Measurements from ENCODE around the gene PGBD5.
A peak's percentile ranks its signal among the peaks of the same experiment; 100 is the strongest.

PGBD5 gene

DNA sequence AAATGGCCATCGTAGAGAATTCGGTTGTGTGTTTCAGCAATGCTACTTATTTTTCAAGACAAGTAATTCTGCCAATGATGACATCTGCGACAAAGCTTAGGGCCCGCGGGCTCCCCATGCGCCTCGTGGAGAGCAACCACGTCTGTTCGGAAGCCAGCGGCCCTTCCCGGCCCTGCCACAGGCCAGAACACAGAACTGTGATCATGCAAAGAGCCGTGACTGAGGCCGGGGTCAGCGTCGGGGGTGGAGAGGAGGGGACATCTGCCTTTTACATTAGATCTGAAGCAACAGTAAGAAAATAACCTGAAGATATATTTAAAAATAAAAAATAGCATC lies 103.7 kb downstream of the PGBD5 start:
- DNase-seq (ENCODE audit: low spot score): no peak

DNA sequence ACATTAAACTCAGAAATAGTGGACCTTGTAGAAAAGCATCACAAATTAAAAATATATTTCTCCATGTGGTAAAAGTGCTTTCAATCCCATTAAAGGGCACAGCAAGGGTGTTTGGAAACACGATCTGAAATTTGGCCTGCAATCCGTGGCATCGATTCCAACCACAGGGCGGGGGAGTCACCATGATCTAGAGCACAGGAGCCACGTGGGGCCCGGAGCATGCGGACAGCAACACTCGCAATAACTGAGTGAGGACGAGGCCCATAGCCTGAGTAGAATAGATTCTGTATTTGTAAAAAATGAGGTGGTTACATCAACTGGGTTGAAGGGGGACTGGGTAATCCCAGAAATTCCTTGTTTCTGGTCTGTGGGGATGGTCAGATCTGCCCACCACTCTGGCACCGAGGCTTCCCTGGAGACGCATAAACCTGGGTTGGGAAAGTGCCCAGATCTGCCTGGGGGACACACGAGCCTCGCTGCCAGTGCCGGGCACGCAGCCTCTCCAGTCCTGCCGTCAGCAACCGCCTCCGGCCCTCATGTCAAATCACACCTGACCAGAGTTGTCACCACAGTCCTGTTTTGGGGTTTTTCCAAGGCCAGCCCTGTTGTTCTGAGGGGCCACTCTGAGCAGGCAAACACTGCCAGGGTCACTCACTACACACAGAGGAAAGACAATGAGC lies 104.3 kb downstream of the PGBD5 start:
- DNase-seq (ENCODE audit: low spot score): peak; percentile 71

DNA sequence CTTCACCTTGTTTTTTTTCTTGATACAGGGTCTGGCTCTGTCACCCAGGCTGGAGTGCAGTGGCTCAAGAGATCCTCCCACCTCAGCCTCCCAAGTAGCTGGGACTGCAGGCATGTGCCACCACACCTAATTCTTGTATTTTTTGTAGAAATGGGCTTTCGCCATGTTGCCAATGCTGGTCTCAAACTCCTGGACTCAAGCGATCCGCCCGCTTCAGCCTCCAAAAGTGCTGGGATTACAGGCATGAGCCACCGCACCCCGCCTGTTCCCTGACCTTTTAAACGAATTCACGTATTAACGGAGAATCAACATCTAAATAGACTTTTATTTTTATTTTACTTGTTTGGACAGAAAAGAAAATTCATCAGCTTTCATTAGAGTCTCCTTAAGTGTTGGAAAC lies 104.8 kb downstream of the PGBD5 start:
- no peak for DNase-seq (ENCODE audit: low spot score)

DNA sequence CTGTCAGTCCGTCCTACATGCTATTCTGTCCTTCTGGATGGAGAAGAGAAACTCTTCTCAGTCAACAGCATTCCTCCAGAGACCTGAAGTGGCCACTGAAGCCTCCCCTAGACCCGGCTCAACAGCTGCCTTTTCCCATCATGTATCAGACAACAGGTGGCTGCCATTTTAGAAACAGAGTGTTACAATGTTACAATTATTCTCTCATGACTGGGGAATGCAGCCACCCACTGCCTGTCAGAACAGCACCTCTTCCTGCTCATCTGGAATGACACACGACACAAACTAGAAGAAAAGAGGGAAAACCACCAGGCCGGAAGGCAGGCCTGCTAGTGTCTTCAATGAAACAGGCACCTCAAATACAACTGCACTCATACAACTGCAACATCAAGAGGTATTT lies 105.3 kb downstream of the PGBD5 start:
- no peak for DNase-seq (ENCODE audit: low spot score)

DNA sequence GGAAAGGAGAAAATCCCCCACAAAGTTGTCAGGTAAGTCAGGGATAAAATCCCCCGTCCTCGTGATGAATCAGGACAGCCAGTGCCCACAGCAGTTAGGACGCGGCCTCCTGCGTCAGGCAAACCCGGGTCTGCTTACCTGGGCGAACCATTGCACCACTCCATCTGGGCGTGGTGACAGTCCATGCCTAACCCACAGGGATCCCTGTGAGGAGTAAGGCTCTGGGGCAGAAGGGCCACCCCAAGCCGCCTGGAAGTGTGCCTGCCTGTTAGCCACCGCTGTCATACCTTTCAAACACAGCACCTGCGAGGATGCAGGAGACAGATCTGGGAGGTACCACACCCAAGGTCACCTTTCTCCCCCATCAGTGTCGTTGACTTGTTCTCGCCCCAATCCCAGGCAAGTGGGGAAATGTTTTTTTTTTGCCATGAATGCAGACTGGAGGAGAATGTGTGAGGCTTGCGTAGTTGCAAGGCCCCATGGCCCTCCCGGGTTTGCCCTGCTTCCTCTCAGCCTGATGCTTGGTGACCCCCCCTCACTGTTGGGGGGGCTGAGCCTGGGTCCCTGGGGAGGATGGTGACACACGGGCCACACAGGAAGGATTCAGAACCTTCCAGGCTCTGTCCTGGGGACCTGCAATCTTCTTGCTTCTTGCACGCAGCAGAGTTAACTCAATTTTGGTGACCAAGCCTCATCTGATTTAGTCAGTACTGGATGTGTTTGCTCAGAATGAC lies 107.0 kb downstream of the PGBD5 start:
- no peak for DNase-seq (ENCODE audit: low spot score)

DNA sequence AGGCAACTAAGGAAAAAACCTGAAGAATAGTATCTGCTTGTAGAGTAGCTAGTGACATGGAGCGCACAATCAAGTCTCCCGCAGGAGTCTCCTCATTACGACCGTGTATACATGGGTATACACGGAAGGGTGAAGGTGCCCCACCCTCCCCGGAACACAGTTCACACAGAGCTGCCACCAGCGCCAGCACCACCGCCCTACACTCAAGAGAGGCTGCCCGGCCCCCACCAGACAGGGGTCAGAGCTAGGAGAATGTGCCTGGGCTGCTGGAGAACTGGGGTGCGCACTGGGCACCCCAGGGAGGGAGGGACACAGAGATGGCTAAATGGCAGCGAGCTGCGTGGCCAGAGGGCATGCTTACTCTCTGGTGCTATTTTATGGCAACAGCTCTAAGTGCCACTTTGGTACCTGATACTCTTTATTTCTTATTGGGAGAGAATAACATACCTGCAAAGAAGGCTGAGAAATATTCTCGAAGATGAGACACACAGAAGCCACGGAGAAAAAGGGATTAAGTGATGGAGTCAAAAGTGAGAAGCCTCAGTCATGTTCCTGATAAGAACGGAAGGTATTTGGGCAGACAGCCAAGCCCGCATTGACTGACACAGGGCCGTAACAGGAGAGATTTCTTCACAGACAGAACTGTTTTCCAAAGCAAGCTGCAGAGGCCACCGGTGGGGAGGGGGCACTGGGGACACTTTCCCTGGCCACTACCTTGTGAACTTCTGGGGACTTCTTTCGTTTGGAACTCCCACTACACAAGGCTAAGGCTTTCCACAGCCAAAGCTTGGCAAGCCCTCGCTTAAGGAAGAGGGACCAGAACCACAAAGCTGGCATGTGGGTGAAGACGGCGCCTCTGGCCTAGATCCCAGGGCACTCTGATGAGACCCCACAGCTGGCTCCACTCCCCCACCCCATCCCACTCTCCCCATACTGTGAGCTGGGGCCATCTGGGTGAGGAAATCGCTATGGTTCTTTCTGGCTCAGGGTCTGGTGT lies 108.0 kb downstream of the PGBD5 start:
- peak; percentile 42 for DNase-seq (ENCODE audit: low spot score)

DNA sequence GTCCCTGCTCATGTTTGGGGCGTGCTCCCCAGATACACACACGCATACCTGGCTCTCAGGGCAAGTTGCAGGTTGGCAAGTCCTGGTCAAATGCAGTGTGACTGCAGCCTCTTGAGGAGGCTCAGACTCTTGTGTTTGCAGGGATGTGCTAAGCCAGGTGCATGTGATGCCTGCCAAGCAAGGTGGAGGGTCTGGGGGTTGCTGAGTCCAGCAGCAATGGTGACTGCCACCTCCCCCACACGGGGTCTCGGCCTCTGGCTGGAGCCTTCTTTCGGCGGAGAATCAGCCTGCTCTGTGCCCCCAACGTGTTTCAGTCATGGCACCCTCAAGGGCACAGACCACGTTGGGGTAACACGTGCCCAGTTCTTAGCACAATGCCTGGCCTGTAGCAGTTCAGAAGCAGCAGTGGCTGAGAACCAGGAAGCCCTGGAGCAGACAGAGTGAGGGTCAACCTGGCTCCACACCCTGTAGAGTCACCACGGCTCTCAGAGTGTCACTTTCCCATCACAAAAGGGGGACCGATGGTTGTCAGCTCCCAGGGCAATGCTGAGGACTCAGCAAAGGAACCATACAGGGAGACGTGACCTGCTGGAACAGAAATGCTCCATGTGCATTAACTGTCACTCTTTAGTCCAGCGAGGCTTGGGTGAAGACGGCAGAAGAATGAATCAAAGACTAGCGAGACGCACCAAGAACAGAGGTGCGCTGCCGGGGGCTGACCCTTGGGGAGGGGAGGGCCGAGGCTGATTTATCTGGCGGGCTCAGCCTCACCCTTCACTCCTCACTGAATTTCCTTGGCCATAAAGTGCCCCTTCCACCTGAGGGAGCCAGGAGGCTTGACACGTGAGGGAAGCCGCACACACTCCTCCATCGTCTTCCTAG lies 109.0 kb downstream of the PGBD5 start:
- no peak for DNase-seq (ENCODE audit: low spot score)

DNA sequence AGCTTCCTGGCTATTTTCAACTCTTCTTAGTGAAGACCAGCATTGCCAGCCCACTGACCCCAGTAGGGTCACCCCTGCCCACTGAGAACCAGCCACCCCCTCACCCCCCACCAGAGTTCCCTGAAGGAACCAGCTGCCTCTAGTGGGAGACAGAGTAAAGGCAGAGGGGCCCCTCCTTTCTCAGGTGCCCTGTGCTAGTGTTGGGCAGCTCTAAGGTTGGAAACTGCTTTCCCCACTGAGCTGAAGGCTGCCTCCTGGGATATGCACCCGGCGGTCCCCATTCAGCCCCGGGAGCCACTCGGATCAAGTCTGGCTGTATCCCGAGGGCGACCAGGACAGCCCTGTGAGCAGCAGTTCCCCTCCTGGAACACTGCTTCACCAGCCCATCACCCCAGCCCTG lies 111.0 kb downstream of the PGBD5 start:
- no peak for DNase-seq (ENCODE audit: low spot score)

DNA sequence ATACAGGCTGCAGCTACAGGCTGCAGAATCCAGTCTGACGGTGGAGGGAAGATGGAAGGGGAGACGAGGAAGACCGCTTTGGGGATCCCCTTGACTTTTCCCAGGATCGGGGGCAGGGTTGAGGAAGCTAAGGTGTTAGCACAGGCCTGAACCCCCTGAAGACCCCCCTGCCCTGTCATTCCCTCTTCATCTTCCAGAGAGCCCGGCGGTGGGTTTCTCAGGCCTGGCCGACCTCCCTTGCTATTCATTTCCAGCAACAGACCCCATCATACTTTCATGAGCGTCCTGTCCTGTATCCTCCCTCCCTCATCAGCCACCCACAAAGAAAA lies 112.0 kb downstream of the PGBD5 start:
- DNase-seq (ENCODE audit: low spot score): no peak

DNA sequence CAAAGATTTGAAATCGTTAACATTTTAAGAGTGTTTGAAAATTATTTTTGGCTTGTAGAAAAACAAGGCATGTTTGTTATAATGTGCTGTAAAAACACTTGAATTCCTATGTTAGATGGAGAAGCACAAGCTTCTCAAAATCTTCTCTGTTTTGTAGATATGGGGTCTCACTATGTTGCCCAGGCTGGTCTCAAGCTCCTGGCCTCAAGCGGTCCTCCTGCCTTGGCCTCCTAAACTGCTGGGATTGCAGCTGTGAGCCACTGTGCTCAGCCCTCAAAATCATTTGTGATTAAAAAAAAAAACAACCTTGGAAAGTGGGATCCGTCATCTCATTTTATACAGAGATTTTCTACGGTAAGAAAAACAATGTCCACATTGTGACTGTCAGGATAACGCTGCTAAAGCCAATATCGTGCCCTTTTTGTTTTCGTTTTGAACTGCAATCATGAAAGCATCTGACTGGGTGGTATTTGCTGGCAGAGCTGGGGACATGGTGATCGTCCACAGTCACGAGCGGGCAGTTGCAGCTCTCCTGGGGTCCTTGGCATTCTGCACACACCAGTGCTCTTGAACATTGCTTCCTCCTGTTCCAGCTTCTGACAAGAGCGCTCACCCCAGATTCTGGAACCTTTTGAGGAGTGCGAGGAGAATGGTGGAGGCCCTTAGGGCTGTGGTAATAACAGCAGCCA lies 112.5 kb downstream of the PGBD5 start:
- no peak for DNase-seq (ENCODE audit: low spot score)

DNA sequence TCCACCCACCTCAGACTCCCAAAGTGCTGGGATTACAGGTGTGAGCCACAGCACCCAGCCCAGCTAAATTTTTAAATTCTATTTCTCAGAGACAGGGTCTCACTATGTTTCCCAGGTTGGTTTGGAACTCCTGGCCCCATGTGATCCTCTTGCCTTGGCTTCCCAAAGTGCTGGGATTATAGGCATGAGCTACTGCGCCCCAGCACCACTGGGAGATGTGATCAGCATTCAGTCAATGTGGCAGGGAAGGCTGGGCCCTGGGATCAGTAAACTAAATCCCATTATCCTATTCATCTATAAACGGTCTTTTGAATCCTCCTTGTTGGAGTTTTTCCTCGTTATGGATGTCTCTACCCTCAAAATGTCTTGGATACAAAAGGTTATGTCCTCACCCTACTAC lies 113.5 kb downstream of the PGBD5 start:
- DNase-seq (ENCODE audit: low spot score): no peak

DNA sequence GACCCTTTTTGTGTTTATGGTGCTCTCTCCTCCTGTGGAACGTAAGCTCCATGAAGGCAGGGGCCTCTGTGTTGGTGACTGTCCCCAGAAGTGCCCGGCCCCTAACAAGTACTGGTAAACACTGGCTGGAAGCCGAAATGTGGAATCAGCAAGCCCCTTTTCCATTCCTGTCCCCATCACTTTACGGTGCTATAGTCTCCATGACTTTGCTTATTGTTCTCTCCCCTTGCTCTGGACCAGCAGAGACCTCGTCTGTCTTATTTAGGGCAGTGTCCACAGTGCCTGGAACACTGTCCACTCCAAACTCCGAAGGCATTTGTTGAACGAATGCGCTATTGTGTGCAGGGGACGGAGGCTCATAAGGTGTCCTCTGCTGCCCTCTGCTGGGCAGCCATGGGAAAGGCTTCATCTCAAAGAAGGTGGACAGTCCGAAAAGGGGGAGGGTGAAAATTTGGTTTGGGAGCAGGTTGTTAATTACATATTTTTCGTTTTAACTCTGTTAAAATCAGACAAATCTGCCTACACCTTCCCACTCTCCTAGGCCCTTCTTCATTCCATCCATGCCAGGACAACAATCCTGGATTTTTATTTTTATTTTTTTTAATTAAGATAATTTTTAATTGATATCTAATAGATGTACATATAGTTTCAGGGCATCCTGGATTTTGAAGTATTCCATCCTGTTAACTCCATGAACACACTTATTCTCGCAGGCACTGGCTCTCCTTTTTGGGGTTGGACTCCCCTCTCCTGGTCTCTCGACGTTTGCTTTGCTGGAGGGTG lies 115.6 kb downstream of the PGBD5 start:
- DNase-seq (ENCODE audit: low spot score): peak; percentile 90

DNA sequence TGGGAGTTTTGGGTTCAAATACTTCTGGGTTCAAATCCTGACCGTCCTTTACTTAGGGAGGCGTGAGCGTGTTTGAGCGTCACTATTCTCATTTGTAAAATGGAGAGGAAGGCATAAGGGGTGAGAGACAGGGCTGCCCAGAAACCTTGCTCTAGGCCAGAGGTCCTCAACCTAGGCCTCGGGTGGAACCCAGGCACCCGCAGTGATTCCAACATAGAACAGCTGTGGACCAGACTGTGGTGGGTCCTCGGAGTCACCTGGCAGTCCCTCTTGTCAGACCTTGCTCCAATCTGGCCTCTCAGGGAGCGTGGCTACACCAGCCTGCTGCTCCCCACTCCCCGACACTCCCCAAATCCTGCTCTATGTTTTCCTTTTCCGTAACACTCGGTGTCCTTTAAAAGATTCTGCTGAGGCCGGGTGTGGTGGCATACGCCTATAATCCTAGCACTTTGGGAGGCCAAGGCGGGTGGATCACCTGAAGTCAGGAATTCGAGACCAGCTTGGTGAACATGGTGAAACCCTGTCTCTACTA lies 116.4 kb downstream of the PGBD5 start:
- DNase-seq (ENCODE audit: low spot score): no peak

DNA sequence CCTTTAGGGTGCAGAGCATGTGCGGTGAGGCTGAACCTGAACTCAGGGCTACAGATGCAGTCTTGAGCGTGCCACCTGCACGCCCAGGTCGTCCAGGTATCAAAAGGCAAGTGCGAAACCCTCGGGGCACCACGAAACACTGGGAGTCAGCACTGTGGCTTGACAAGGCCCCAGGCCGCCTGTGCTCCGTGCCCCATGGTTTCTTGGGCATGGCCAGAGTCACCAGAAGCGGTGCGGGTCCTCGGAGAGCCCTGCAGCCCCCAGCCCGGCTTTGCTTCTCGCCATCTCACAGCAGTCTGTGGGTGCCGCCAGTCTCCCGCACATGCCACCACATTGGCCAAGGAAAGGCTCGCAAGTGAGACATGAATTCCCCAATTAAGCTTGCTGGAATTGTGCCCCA lies 117.3 kb downstream of the PGBD5 start:
- no peak for DNase-seq (ENCODE audit: low spot score)

DNA sequence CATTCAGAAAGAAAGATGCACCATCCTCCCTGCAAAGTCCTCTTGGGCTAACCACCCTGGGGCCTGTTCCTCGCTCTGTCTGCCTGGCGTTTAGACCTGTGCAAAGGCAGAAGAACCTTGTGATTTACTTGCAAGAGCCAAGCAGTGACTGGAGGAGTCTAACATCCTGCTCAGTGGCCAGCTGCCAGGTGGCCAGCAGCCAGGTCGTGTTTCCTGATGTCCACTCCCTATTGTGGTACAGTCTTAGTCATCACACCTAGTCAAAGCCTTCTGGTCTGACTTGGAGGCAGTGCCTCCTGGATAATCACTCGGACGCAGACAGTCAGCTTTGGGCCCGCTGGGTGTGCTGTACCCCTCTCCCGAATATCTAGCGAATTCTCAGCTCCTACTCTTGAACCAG lies 118.1 kb downstream of the PGBD5 start:
- peak; percentile 54 for DNase-seq (ENCODE audit: low spot score)

DNA sequence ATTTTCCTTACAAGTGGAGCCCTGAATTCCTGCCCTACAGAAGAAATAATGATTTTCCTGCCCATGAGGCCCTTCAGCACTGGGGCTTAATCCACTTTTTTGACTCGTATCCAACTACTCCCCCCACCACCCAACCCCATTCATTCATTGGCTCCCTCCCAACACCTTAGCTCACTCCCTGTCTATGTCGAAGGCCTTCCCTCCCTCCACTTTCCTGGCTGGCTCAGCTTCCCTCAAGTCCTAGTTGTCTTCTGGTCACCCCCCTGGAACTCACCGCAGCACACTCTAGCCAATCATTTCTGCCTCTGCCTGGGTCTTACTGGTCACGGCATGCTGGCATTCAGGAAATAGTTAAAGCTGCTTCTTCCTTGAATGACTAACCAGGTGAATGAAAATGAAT lies 118.9 kb downstream of the PGBD5 start:
- no peak for DNase-seq (ENCODE audit: low spot score)

DNA sequence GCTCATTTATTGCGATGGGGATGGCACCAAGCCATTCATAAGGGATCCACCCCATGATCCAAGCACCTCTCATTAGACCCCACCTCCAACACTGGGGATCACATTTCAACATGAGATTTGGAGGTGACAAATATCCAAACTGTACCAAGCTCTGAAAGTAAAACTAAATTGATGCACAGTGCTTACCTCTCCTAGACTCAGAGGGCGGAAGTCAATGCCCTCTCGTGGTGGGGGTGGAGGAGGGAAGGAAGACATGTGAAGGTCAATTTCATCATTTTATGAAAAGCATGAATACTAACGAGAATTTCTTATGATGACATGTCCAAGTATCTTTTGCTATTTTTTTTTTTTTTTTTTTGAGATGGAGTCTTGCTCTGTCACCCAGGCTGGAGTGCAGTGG lies 120.0 kb downstream of the PGBD5 start:
- DNase-seq (ENCODE audit: low spot score): no peak

DNA sequence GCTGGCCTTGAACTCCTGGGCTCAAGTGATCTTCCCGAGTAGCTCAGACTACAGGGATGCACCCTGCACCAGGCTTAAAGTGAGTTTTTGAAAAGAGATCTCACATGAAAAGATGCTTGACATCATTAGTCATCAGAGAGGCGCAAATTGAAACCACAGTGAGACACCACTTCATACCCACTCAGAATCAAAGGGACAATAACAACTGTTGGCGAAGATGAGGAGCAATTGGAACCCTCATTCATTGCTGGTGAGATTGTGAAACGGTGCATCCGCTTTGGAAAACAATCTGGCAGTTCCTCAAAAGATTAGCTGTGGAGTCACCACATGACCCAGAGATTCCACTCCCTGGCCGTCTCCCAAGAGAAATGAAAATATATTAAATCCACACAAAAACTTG lies 122.3 kb downstream of the PGBD5 start:
- no peak for DNase-seq (ENCODE audit: low spot score)

DNA sequence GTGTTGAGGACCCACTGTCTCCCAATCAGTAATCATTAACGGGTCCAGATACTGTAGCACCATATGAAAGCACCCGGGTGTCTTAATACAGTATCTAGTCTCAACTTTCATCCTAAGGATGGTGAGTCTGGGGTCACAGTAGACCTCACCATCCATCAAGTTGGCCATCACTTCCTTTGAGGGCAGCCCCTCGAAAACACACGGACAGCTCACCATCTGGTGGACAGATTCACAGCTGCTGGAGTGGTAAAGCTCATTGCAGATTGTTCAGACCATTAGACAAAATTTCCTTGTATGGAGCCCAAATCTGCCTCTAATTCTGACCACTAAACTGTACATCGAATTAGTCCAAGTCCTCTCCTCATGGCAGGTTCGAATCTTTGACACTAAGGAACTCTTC lies 123.1 kb downstream of the PGBD5 start:
- no peak for DNase-seq (ENCODE audit: low spot score)

DNA sequence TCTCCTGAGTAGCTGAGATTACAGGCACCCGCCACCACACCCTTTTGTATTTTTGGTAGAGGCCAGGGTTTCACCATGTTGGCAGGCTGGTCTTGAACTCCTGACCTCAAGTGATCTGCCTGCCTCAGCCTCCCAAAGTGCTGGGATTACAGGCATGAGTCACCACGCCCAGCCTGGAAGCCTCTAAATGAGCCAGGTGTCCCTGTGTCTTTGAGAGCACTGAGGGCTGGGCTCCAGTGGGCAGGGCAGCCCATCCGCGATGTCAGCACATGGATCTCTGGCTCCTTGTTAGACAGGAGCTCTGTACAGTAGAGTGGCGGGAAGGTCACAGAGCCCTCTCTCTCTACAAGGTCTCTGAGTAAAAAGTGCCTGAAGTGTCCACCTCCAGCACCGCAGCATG lies 124.3 kb downstream of the PGBD5 start:
- DNase-seq (ENCODE audit: low spot score): no peak

Data from cerebellar cortex (tissue), 1 donor.